Measurements from ENCODE around the gene UPK2. TPM values are rescaled to one million over a fixed set of nuclear protein-coding genes. Genes with fewer than 3 reads are reported as not detected.
A peak's percentile ranks its signal among the peaks of the same experiment; 100 is the strongest.

Gene UPK2
- total and polyA plus RNA-seq, 2 donors (not counting 3 experiments of a cell fraction or from before 2014, with no cell fraction given), result 0.11 TPM; not detected in 1

- no peak for DNase-seq (ENCODE audit: low read depth, low spot score)
- H3K9ac ChIP-seq (replicated peaks; ENCODE audit: extremely low read depth, insufficient read depth, low read length), result peak overlapping the region; percentile 78
- dilution Hi-C loops (cut with MboI; ENCODE audit: extremely low pct_ligation_motif_present, low sequenced_read_pairs) (no loop called here), intact Hi-C loops (cut with micrococcal nuclease) (loop anchor here (5.0 kb wide), 2 partner anchors 176 to 406 kb away; partner anchors contain the start of gene MCAM)
- TF ChIP-seq POLR2A (IDR thresholded peaks at IDR 0.05; ENCODE audit: low read depth, low read length) (no peak), POLR2AphosphoS5 (IDR thresholded peaks at IDR 0.05; ENCODE audit: insufficient read depth, low read depth, low read length) (peak; percentile 13)
- peaks cover 54% of the 10 kb centered on the region for H3K4me1 ChIP-seq (ENCODE audit: control insufficient read depth, extremely low read depth, insufficient read depth, low read length)
- peak overlapping the region; percentile 2 for H2AFZ ChIP-seq (ENCODE audit: low read depth, low read length)
- H3K4me2 ChIP-seq (ENCODE audit: insufficient read depth, low read length), result peak overlapping the region; percentile 45
- ChIA-PET CTCF (interaction anchor here (1.6 to 10.0 kb wide), 2 partner anchors 16 to 120 kb away, joined by 4 to 330 read pairs; partner anchors contain the start of genes BCL9L and DDX6), POLR2A (interaction anchor here (0.8 to 6.3 kb wide), 4 partner anchors 11 to 120 kb away, joined by 3 to 52 read pairs (median 4); partner anchors contain the start of genes BCL9L and DDX6)
- no peaks in the 10 kb centered on the region for H3K9me1 ChIP-seq (replicated peaks; ENCODE audit: control insufficient read depth, extremely low read depth, insufficient read depth, low read length)
- H3K79me2 ChIP-seq (ENCODE audit: control insufficient read depth, insufficient read depth, low read length), result peaks cover 22% of the 10 kb centered on the region
- FAIRE-seq, result peak; percentile 24
- no peak overlapping the region for H3K4me3 ChIP-seq (replicated peaks in 1 of 3; ENCODE audit: insufficient read depth in 1 of 3, low read depth in 1 of 3, low read length in 3 of 3)
- H4K20me1 ChIP-seq (replicated peaks; ENCODE audit: control insufficient read depth, extremely low read depth, insufficient read depth, low read length), result no peaks in the 10 kb centered on the region
- TSS peak; percentile 49 for BruUV-seq (replicated peaks)
- peak overlapping the region; percentile 97 for H3K27ac ChIP-seq (ENCODE audit: insufficient read depth, low read depth, low read length)
- no peaks in the 10 kb centered on the region for H3K27me3 ChIP-seq (ENCODE audit: control insufficient read depth in 2 of 2, insufficient read depth in 2 of 2, low read length in 2 of 2)
- H3K9me3 ChIP-seq (replicated peaks; ENCODE audit: control insufficient read depth, insufficient read depth, low read length), result no peaks in the 10 kb centered on the region
- H3K36me3 ChIP-seq (ENCODE audit: control insufficient read depth in 2 of 2, extremely low read depth in 1 of 2, insufficient read depth in 2 of 2, low read length in 2 of 2), result peaks cover 0 to 9% of the 10 kb centered on the region in 2 experiments
Observed at GRCh38 chr11:118911113-118911879, 44.8 kb upstream of the UPK2 start.

- FAIRE-seq (peak; percentile 94), DNase-seq (ENCODE audit: low read depth, low spot score) (peak; percentile 90)
- Histone ChIP-seq H2AFZ (ENCODE audit: low read depth, low read length) (peak overlapping the region; percentile 2), H3K9me1 (replicated peaks; ENCODE audit: control insufficient read depth, extremely low read depth, insufficient read depth, low read length) (no peaks in the 10 kb centered on the region), H3K36me3 (ENCODE audit: control insufficient read depth in 2 of 2, extremely low read depth in 1 of 2, insufficient read depth in 2 of 2, low read length in 2 of 2) (peaks cover 0 to 7% of the 10 kb centered on the region in 2 experiments), H3K4me3 (replicated peaks in 1 of 3; ENCODE audit: insufficient read depth in 1 of 3, low read depth in 1 of 3, low read length in 3 of 3) (no peak overlapping the region), H3K27me3 (ENCODE audit: control insufficient read depth in 2 of 2, insufficient read depth in 2 of 2, low read length in 2 of 2) (no peaks in the 10 kb centered on the region), H3K9me3 (replicated peaks; ENCODE audit: control insufficient read depth, insufficient read depth, low read length) (no peaks in the 10 kb centered on the region), H3K4me2 (ENCODE audit: insufficient read depth, low read length) (peak overlapping the region; percentile 45), H3K79me2 (ENCODE audit: control insufficient read depth, insufficient read depth, low read length) (peaks cover 30% of the 10 kb centered on the region), H3K27ac (ENCODE audit: insufficient read depth, low read depth, low read length) (peak overlapping the region; percentile 97), H3K4me1 (ENCODE audit: control insufficient read depth, extremely low read depth, insufficient read depth, low read length) (peaks cover 56% of the 10 kb centered on the region), H4K20me1 (replicated peaks; ENCODE audit: control insufficient read depth, extremely low read depth, insufficient read depth, low read length) (no peaks in the 10 kb centered on the region), H3K9ac (replicated peaks; ENCODE audit: extremely low read depth, insufficient read depth, low read length) (peak overlapping the region; percentile 78)
- intact Hi-C loops (cut with micrococcal nuclease) (loop anchor here (5.0 kb wide), 2 partner anchors 175 to 405 kb away; partner anchors contain the start of gene MCAM), dilution Hi-C loops (cut with MboI; ENCODE audit: extremely low pct_ligation_motif_present, low sequenced_read_pairs) (no loop called here)
- POLR2A ChIA-PET, result interaction anchor here (0.5 to 6.3 kb wide), 5 partner anchors 11 to 293 kb away, joined by 3 to 52 read pairs (median 3); partner anchors contain the start of gene BCL9L
- TF ChIP-seq MAX (IDR thresholded peaks at IDR 0.05; ENCODE audit: insufficient read depth, insufficient read length), result no peak
- TF ChIP-seq CTCF (IDR thresholded peaks at IDR 0.05; ENCODE audit: extremely low read depth in 1 of 2, insufficient read depth in 1 of 2, low read depth in 1 of 2, low read length in 2 of 2), result no peak
- TF ChIP-seq FOS (IDR thresholded peaks at IDR 0.05; ENCODE audit: borderline replicate concordance, insufficient read depth, low read length), result peak; percentile 91
- TF ChIP-seq JUN (IDR thresholded peaks at IDR 0.05; ENCODE audit: borderline replicate concordance, insufficient read depth, insufficient read length, low read depth), result peak; percentile 51
- no peak for TF ChIP-seq GATA2 (IDR thresholded peaks at IDR 0.05; ENCODE audit: insufficient read depth, insufficient read length, low read depth, low read length)
- no peak for TF ChIP-seq MYC (IDR thresholded peaks at IDR 0.05; ENCODE audit: low read depth, low read length)
- no peak for TF ChIP-seq EZH2 (IDR thresholded peaks at IDR 0.05; ENCODE audit: borderline replicate concordance, low read depth, low read length, severe bottlenecking)
- no peak for TF ChIP-seq POLR2A (IDR thresholded peaks at IDR 0.05; ENCODE audit: low read depth, low read length)
- TF ChIP-seq POLR2AphosphoS5 (IDR thresholded peaks at IDR 0.05; ENCODE audit: insufficient read depth, low read depth, low read length), result peak; percentile 15
- CTCF ChIA-PET, result interaction anchor here (1.6 to 10.0 kb wide), 3 partner anchors 15 to 123 kb away, joined by 5 to 330 read pairs (median 6); partner anchors contain the start of genes BCL9L and DDX6
- BruUV-seq (replicated peaks), result TSS peak; percentile 11
Observed at GRCh38 chr11:118911880-118912741, 44.0 kb upstream of the UPK2 start.
